ENCODE data around the gene UVRAG.

DNA sequence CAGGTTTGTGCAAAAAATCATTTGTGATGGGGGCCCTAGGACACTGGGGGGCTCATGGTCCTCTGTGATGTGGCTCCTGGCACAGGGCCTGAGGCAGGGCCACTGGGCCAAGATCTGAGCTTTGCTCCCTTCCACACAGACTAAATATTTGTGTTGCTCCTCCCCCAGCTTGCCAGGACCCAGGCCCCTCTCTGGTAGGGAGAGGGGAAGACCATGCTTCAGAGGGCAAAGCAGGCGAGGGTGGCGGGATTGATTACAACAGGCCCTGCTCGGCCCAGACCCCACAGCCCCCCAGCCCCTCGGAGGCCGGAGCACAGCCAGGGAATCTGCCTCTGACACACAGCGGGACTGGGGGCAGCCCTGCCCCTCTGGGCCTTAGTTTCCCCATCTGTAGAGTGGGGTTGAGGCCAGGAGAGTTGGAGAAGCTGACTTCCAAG lies 362.3 kb downstream of the UVRAG start:
- TF ChIP-seq, protein P1, sequence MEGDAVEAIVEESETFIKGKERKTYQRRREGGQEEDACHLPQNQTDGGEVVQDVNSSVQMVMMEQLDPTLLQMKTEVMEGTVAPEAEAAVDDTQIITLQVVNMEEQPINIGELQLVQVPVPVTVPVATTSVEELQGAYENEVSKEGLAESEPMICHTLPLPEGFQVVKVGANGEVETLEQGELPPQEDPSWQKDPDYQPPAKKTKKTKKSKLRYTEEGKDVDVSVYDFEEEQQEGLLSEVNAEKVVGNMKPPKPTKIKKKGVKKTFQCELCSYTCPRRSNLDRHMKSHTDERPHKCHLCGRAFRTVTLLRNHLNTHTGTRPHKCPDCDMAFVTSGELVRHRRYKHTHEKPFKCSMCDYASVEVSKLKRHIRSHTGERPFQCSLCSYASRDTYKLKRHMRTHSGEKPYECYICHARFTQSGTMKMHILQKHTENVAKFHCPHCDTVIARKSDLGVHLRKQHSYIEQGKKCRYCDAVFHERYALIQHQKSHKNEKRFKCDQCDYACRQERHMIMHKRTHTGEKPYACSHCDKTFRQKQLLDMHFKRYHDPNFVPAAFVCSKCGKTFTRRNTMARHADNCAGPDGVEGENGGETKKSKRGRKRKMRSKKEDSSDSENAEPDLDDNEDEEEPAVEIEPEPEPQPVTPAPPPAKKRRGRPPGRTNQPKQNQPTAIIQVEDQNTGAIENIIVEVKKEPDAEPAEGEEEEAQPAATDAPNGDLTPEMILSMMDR (IDR thresholded peaks at IDR 0.05), result no peak
- TF ChIP-seq POLR2A (IDR thresholded peaks at IDR 0.05), result no peak

Measured in lower leg skin (tissue), 3 donors.